GM21737 (cell line): ENCODE data around the gene MITF.

Experiments
- ATAC-seq: cut with Tn5 transposase; IDR thresholded peaks from one replicate; pipeline ENCODE4 v1.9.1; 2021; ENCODE audit warnings: mild to moderate bottlenecking, moderate library complexity; ENCODE audit not compliant: unreplicated experiment

The MITF gene

DNA sequence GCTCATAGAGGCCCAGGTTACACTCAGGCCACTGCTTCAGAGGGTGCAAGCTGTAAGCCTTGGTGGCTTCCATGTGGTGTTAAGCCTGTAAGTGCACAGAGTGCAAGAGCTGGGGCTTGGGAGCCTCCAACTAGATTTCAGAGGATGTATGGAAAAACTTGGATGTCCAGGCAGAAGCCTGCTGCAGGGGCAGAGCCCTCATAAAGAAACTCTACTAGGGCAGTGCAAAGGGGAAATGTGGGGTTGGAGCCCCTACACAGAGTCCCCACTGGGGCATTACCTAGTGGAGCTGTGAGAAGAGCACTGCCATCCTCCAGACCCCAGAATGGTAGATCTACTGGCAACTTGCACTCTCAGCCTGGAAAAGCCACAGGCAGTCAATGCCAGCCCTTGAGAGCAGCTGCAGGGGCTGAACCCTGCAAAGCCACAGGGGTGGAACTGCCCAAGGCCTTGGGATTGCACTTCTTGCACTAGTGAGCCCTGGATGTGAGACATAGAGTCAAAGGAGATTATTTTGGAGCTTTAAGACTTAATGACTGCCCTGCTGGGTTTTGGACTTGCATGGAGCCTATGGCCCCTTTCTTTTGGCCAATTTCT, 14.0 kb downstream of the MITF start:
- no peak for ATAC-seq

DNA sequence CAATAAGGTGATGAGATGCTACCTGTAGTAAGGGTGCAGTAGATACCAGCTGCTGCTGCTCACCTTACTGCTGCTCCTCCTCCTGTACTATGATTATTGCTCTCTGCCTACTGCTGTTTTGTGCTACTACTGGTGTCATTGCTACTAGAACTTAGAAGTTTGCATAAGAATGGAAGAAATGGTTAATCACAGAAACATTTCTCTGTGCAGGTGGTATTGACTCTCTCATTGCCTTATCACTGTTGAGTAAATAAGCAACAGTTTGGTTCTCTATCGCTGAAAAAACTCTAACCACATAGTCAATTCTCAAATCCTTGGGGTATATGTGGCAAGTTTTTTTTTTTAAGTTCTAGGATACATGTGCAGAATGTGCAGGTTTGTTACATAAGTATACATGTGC, 16.5 kb downstream of the MITF start:
- no peak for ATAC-seq

DNA sequence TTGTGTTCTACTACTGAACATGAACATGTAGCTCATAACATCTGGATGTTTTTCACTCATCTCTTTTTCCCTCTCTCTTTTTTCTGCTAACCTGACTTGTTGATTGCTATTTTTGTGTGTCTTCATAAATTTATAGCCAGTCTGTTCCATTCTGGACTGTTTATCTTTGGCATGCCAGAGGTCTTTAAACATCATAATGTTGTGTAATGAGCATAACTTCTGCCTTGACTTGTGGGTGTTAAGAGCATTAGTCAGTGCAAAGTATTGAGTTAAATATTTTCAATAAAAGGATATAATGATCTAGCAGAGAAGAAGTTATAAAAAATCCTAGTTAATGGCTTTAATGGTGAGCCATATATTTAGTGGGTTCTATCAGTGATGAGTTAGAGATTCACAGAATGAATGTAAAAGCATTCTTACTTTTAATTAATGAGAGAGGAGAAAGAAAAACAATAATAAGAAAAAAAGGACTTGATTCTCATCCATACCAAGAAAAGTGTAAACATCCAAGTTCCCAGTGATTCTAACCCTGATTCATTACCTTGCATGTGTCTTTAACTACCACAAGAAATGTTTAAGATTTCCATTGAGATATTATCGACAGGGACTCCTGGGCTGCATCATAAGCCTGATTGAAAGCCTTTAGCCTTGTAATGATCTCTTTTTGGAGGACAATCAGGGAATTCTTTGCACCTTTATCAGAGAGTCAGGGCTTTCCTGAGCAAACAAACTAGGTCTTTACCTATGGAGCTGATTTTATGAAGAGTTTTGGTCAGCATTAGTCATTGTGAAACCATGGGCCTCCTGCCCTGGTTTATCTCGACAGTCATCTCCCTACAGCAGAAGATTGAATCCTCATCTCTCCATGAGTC, 22.9 kb downstream of the MITF start:
- no peak for ATAC-seq

DNA sequence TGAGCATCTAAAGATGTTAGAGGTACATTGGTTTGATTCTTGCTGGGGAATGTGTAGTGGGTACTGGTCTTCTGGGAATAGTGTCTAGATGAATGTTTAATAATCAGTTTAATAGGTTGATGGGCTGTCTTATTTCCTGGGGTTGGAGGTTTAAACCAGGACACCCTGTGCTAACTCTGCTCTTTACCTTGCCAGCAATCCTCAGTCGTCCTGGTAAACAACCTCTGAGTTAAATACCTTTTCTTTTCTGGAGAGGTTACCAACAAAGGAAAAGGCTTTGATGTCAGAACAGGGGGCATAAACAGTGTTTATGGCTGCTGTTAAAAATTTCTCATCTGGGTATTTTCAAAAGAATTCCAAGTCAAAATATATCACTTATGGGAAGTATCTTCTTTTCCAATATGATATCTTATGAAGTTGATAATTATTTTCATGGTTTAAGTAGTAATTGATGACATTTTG, 23.5 kb downstream of the MITF start:
- ATAC-seq, result no peak

DNA sequence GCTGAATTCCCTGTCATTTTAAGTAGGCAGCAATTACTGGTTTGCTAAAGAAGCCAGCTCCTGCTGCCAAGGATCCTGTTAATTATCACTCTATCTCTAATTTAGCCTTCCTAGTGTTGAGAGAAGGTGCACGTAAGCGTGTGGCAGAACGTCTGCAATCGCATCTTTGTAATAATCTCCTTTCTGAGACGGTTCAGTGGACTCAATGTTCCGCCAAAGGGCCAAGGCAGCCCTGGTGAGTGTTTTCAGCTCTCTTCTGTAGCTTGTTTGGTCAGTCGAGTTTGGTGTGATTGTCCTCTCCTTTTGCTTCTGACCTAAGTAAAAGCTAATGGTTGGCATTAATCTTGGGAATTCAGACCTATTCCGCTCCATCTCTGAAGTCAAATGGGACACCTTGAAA, 24.2 kb downstream of the MITF start:
- no peak for ATAC-seq

DNA sequence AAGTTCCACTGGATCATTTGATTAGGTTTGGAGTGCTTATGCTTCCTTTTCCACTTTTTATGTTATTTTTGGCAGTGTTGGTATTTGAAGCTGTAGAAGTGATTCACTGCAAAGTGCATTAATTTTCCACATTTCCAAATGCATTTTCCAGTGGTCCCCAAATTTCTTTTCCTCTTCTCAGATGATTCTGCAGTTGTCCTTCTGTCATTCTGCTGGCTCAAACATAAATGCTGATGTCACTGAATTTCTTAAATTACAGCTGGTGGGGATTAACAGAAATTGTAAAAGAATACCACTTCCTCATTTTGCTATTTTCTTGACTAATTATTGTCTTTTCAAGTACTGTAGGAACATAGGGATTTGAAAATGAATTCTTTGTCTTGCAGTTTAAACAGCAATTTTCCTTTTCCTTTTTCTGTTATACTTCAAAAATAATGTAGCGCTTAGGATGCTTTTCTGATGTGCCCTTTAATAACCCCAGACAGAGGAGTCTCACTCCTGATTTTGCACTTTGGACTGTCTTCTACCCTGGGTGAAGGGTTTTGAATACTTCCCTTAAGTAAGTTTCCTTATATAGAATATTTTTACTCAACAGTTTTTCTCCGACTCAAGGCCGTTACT, 25.0 kb downstream of the MITF start:
- ATAC-seq, result no peak

DNA sequence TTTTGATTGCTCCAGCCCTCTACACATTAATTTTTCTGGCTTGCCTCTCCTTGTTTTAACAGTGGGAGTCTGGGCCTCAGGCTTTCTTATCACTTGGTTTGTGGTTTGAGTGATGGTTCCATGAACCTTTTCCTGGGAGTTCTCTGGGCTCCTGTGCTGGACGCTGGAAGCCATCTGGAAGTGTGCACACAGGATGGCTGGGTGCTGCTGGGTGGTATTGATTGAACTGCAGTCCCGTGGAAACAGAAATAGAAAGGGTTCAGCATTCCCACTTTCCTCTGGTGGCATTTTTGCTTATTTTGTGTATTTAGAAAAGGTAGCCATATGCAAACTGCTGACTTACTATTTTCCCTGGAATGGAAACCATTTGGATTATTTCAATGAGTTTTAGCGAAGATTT, 25.6 kb downstream of the MITF start:
- ATAC-seq, result no peak

DNA sequence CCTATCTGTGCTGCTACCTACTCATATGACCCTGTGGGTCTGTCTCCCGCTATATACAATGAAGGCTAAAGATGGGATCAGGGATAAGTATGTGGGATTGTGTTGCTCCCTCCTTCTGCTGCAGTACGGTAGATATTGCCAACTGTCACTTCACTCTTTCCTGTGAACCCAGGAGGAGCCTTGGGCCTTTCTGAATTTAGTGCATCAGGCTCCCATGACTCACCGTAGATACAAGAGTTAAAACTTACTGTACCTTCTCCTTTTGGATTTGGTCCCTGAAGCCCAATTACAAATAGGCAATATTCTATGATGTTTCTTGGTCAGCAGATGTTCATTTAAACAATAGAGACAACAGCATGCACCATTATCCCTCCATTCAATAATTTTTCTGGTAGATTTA, 27.4 kb downstream of the MITF start:
- no peak for ATAC-seq

DNA sequence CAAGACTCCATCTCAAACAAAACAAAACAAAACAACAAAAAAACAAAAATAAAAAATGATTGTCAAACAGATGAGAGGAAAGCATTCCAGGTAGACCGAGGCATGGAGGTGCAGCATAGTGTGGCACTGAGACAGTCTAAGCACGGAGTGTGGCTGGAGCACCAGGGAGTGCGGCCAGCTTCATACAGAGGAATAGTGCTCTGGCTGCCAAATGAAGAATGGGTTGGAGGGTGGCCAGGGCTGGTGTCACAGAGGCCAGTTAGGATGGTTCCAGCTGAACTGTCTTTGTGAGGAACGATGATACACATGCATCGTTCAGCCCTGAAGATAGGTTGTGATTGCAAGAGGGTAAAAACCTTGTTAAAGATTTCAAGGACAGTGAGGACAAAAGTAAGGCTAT, 28.3 kb downstream of the MITF start:
- no peak for ATAC-seq

DNA sequence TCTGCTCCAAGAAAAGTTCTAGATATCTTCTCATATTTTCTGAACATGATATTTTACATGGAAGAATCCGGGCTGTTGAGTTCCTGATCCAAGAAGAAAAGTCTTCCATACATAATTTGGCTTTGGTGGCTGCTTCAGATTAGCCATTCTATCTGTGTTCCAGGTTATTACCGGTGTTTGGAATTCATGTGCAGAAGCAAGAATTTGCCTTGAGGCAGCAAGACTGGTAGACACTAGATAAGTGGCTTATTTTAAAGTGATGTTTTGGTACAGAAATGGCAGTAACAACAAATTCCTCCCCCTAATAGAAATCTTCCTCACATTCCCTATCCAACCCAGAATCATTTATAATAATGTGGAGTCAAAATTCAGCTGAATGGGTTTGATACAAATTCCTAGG, 29.2 kb downstream of the MITF start:
- no peak for ATAC-seq

DNA sequence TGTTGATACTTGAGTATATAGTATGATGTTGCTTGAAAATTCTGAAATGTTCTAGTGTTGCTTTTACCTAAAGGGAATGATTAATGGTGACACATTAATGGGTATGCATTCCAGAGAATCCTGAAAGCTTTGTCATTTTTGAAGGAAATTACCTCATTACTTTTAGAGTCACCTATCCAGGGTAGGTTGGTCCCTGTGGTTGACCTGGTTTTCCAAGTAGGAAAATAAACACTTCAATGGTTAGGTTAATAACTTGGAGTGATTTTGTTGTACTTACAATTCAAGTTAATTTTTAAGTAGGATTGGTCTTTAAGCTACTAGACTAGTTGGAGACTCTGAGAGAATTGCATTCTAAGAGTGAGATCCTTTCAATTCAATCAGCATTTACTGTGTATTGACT, 31.0 kb downstream of the MITF start:
- no peak for ATAC-seq

DNA sequence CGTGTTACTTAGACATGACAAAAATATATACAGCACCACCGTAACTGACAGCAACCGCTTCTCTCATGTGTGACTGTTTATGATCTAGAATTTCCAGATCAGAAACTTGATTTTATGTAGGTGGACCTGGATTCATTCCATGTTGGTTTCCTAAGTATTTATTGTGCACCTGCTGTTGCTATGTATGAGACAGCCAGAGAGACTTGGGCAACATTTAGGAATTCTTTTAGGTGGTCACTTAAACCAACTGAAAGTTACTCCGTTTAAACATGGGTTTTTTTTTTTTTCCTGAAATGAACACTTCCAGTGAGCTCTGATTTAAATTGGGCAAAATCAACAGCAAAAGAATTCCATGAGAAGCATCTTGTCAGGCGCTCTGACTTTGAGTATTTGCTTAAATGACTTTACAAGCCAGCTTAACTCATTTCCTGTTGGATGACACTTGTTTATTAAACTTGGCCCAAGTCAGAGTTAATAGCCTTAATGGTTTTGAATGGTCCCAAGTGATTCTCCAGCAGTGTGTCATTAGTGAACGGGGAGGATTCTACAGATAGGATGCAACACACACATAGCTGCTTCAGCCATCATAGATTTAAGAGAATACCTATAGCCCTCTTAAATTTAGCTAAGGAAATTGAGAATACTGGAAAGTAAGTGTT, 31.8 kb downstream of the MITF start:
- ATAC-seq, result no peak

DNA sequence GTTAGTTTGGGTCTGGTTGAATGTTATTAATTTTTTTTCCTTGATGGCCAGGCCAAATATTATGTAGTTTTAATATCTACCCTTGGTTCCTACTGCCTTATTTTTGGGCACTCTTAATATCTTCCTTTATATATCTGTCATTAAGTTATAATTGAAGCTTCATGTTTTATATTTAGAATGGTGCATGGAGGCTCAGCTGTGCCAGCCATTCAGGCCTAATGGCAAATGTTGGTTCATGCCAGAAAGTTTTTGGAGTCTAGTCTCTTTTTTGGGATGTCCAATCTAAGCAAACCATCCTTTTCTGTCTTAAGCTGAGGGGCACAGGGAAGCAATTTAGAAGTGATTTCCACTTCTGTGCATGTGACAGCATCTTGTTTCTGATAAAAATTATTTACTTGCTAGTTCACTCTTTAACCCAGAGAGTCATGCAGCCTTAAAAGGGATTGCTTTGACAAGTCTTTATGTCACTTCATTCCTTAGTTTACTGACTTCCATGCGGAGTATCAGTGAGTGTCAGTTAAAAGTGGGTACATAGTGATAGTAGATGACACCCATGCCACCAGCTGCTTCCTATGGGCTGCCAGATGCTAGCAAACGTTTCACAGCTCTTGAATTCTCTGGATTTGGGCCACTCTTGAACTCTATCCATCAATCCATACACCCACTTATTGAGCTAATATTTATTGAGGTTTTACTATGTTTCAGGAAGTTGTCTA, 33.0 kb downstream of the MITF start:
- ATAC-seq, result no peak

DNA sequence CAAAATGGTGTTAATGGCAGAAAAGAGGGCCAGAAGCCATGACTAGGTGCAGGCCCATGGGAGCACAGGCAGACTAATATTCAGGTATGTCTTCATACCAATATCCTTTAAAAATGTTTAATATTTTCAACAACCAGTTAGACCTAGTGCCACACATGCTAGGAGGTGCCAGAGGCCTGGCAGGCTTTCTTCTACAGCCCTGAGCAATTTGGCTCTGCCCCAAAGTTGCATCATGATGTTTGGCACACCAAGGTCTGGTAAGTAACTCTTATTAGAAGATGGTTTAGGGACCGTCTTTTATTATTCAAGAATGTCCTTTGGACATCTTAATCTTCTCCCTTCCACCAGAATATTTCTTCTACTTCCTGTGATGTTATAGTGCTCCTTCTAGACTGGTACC, 34.8 kb downstream of the MITF start:
- no peak for ATAC-seq

DNA sequence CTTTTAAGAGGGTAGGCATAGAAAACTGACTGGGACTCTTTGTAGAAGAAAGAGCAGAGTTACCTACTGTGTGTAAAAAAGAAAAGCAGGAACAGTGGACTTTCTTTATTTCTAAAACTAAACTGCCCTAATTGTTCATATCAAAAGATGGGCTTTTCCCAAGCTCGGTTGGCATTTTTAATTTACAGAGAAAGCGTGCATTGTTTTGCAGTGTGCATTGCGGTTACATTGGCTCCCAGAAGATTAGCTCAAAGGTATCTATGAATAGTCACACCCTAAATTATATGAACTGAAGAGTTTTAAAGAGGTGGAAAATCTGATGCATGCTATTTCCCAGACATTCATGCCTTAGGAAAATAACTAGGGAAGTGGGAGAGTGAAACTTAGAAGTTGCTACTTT, 36.5 kb downstream of the MITF start:
- ATAC-seq, result no peak

DNA sequence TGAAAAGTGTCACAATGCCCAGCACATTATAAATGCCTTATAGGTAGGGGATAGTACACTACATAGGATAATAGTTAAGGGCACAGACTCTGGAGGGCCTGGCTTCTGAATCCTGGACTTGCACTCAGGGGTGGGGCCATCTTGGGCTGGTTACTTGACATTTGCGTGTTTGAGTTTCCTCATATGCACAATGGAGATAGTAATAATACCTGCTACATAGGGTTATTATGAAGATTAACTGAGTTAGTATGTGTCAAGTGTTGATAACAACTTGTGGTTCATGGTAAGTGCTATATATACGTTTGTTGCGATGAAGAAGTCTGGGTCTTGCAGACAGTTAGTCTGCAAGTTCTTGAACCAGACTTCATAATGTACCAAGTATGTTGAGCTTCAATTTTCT, 37.0 kb downstream of the MITF start:
- ATAC-seq, result no peak

DNA sequence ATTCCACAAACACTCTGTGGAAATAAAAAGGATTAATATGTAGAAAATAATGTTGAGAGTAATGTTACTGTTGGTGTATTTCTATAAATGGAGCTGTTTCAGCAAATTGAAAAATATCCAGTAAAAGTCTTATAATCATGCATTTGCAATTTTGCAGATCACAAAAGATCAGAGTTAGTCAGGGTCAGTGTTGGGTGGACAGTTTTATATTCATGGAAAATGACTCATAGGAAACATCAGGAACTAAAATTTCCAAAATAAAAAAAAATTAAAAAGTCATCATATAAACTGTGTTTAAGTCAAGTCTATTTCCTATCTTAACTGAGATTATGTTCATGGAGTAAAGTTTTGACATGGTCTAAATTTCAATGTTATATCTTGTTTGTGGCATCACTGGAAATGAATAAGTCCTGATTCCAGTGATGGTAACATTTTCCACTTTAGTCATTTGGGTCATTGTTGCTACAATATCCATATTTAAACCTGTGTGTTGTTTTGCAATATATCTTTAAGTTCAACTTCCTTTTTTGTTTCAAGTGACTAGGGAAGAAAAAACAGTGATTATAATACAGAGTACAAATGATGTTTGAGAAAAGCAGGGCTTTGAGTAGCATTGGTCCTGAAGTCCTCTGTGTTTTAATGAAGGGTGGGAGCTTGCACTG, 37.8 kb downstream of the MITF start:
- no peak for ATAC-seq

DNA sequence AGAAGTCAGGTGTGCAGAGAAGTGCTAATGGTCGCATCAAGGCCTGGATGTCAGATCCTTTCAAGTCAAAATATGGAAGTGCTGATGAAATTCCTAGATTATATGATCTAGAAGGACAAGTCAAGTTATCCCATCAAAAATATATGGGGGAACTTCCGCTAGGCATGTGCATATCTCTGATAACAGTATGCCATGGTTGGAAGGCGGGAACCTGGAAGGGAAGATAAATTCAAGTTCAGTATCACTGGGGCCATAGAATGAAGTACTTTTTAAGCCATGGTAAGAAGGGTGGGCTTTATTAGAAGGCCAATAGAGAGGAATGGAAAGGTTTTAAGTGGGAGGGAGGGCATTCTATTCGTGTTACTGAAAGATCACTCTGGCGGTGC, 38.3 kb downstream of the MITF start:
- no peak for ATAC-seq

DNA sequence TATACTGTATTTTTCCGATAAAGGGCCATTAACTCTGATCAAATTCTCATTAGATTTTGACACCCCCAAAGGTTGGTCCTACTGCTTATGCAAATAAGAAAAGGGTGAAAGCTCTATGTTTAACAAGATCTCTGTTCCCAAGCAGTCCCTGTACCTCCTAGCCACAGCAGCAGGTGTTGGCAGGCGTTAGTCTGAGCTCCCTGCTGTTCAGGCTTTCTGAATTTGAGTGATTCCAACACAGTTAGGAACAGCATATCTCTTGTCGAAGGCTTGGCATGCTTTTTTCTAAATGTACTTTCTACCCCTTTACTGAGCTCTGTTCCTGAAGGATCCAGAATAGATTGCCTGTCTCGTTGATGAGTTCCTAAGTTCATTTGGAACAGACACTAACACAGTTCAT, 42.3 kb downstream of the MITF start:
- ATAC-seq, result no peak

DNA sequence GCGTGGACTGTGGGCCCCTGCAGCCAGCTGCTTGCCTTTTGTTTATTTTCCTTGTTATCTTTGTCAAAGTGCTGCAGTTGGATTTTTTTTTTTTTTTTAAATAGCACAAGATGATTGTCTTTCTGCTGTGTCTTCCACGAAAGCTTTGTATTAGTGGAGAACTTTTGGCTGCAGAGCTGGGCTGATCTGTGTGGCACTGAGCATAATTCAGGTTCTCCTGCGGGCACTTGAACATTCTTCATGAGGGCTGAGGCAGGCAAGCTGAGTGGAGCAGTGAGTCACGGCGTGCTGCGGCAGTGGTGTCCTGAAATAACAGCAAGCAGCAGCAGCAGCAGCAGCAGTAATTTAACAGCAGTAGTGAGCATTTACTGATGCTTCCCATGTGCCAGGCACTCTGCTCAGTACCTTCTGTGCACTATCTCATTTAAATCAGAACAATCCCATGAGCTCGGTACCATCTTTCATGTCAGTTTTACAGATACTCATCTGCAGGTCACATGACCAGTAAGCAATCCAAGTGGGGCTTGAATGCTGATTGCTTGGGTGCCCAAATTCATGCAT, 45.8 kb downstream of the MITF start:
- ATAC-seq, result no peak
